ENCODE measurements around the gene SPHK1.

Gene SPHK1

DNA sequence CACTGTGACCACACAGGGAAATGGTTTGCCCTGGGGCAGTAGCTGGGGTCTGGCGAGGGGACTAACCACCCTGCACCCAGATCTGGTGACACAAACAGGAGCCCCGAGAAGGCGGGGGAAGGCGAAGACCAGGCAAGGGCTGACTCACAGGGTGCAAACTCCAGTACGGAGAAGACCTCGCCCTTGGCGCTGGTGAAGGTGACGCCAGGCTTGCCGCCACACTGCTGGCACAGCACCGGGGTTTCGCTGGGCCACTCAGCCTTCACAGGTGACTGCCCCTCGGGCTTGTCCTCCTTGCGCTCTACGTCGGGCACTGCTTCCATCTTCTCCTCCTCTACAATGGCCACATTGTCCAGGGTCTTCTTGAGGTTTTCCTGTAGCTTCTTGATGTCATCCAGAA, 11.6 kb downstream of the SPHK1 start:
- no peaks in the 10 kb centered on the region for H3K4me1 ChIP-seq (ENCODE audit: insufficient read depth, low read length, severe bottlenecking)
- TF ChIP-seq, protein P1, sequence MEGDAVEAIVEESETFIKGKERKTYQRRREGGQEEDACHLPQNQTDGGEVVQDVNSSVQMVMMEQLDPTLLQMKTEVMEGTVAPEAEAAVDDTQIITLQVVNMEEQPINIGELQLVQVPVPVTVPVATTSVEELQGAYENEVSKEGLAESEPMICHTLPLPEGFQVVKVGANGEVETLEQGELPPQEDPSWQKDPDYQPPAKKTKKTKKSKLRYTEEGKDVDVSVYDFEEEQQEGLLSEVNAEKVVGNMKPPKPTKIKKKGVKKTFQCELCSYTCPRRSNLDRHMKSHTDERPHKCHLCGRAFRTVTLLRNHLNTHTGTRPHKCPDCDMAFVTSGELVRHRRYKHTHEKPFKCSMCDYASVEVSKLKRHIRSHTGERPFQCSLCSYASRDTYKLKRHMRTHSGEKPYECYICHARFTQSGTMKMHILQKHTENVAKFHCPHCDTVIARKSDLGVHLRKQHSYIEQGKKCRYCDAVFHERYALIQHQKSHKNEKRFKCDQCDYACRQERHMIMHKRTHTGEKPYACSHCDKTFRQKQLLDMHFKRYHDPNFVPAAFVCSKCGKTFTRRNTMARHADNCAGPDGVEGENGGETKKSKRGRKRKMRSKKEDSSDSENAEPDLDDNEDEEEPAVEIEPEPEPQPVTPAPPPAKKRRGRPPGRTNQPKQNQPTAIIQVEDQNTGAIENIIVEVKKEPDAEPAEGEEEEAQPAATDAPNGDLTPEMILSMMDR (IDR thresholded peaks at IDR 0.05; ENCODE audit: low read length): no peak
- no peak for TF ChIP-seq EZH2 (IDR thresholded peaks at IDR 0.05; ENCODE audit: borderline replicate concordance, low read length)
- no peak overlapping the region for H3K27ac ChIP-seq (ENCODE audit: low read depth, low read length, poor library complexity, severe bottlenecking)
- no peak overlapping the region for H3K9ac ChIP-seq (ENCODE audit: low read length)
- H4K20me1 ChIP-seq (ENCODE audit: insufficient read depth, low read length): no peaks in the 10 kb centered on the region
- no peak overlapping the region for H3K4me3 ChIP-seq (ENCODE audit: low read depth, low read length, poor library complexity, severe bottlenecking)
- H2AFZ ChIP-seq (ENCODE audit: low read length): no peak overlapping the region
- no peaks in the 10 kb centered on the region for H3K27me3 ChIP-seq (ENCODE audit: insufficient read depth, low read length)
- no peaks in the 10 kb centered on the region for H3K9me3 ChIP-seq (ENCODE audit: low read length)
- H3F3A ChIP-seq (ENCODE audit: insufficient read depth, low read length): no peaks in the 10 kb centered on the region
- no peaks in the 10 kb centered on the region for H3K79me2 ChIP-seq (ENCODE audit: insufficient read depth, low read length)
- no peak overlapping the region for H3K4me2 ChIP-seq (ENCODE audit: low read length)
- H3K36me3 ChIP-seq (ENCODE audit: insufficient read depth, low read length): peaks cover 50% of the 10 kb centered on the region
- H3K9me2 ChIP-seq (ENCODE audit: low read depth, low read length): no peaks in the 10 kb centered on the region

DNA sequence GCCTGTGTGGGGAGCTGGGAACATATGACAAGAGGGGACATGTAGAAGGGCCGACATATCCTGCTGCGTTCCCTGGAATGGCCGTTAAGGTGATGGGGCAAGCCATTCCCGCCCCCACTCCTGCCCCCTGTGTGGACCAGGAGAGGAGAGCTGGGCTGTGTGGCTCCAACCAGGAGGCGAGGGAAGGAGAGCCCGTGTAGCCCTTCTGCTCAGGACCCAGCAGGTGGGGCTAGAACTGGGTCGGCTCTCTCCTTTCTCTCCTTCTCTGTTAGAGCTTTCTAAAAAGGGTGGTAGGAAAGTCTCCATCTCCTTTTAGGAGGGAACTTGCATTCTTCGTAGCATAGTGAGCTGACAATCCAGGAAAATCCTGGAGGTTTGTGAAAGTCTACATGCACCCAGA, 12.8 kb downstream of the SPHK1 start:
- Histone ChIP-seq H3K9ac (ENCODE audit: low read length) (no peak overlapping the region), H3F3A (ENCODE audit: insufficient read depth, low read length) (no peaks in the 10 kb centered on the region), H3K27ac (ENCODE audit: low read depth, low read length, poor library complexity, severe bottlenecking) (no peak overlapping the region), H2AFZ (ENCODE audit: low read length) (no peak overlapping the region), H3K9me3 (ENCODE audit: low read length) (no peaks in the 10 kb centered on the region), H3K27me3 (ENCODE audit: insufficient read depth, low read length) (no peaks in the 10 kb centered on the region), H3K4me2 (ENCODE audit: low read length) (no peak overlapping the region), H3K9me2 (ENCODE audit: low read depth, low read length) (no peaks in the 10 kb centered on the region), H3K79me2 (ENCODE audit: insufficient read depth, low read length) (no peaks in the 10 kb centered on the region), H3K4me1 (ENCODE audit: insufficient read depth, low read length, severe bottlenecking) (no peaks in the 10 kb centered on the region), H3K4me3 (ENCODE audit: low read depth, low read length, poor library complexity, severe bottlenecking) (no peak overlapping the region), H4K20me1 (ENCODE audit: insufficient read depth, low read length) (no peaks in the 10 kb centered on the region), H3K36me3 (ENCODE audit: insufficient read depth, low read length) (peaks cover 59% of the 10 kb centered on the region)
- TF ChIP-seq, protein P1 (IDR thresholded peaks at IDR 0.05; ENCODE audit: low read length): no peak
- no peak for TF ChIP-seq EZH2 (IDR thresholded peaks at IDR 0.05; ENCODE audit: borderline replicate concordance, low read length)

DNA sequence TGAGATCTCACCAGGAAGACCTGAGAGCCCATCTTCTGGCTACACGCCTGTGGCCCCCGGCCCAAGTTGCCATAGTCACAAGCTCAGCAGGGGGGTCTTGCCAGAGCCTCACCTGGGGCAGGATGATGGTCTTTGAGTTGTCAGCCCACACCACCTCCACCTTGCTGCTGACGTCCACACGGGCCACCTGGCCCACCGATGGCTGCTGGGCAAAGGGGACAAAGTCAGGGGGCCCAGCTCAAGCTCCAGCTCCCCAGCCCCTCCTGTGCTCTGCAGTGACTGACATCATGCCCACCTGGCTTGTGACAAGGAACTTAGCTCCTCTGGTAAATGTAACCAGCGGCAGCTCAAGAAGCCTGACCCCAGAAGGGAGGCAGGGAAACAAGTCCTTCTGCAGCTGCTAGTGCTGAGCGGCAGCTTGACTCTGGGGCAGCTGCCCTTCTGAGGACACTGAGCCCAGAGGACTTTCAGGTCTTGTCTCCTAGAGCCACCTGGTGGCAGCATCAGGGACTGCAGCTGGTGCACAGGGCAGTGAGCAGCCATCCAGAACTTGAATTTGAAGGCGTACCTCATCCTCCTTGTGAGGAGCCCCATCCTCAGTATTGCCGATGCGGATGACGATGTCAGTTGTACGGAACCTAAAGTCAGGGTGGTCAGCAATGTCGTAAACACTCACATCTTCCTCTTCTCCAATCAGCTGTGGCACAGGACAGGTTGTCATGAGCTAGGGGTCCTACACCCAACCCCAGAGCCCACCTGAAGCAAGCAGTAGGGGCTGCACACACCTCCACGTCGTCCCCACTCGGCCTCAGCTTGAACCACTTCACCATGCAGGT, 13.5 kb downstream of the SPHK1 start:
- H4K20me1 ChIP-seq (ENCODE audit: insufficient read depth, low read length): no peaks in the 10 kb centered on the region
- no peak overlapping the region for H2AFZ ChIP-seq (ENCODE audit: low read length)
- H3K27me3 ChIP-seq (ENCODE audit: insufficient read depth, low read length): no peaks in the 10 kb centered on the region
- H3F3A ChIP-seq (ENCODE audit: insufficient read depth, low read length): no peaks in the 10 kb centered on the region
- H3K9ac ChIP-seq (ENCODE audit: low read length): no peak overlapping the region
- no peaks in the 10 kb centered on the region for H3K4me1 ChIP-seq (ENCODE audit: insufficient read depth, low read length, severe bottlenecking)
- H3K4me2 ChIP-seq (ENCODE audit: low read length): no peak overlapping the region
- no peak overlapping the region for H3K4me3 ChIP-seq (ENCODE audit: low read depth, low read length, poor library complexity, severe bottlenecking)
- H3K9me2 ChIP-seq (ENCODE audit: low read depth, low read length): no peaks in the 10 kb centered on the region
- peaks cover 62% of the 10 kb centered on the region for H3K36me3 ChIP-seq (ENCODE audit: insufficient read depth, low read length)
- TF ChIP-seq, protein P1 (IDR thresholded peaks at IDR 0.05; ENCODE audit: low read length): peak; percentile 97
- TF ChIP-seq EZH2 (IDR thresholded peaks at IDR 0.05; ENCODE audit: borderline replicate concordance, low read length): no peak
- no peak overlapping the region for H3K27ac ChIP-seq (ENCODE audit: low read depth, low read length, poor library complexity, severe bottlenecking)
- H3K79me2 ChIP-seq (ENCODE audit: insufficient read depth, low read length): no peaks in the 10 kb centered on the region
- H3K9me3 ChIP-seq (ENCODE audit: low read length): no peaks in the 10 kb centered on the region

Measured in OCI-LY1 (cell line).